GM18519 (cell line): ENCODE measurements around the gene SYPL1.

Experiments
- ATAC-seq: cut with Tn5 transposase; IDR thresholded peaks from one replicate; pipeline ENCODE4 v1.9.1; 2021; ENCODE audit warnings: mild to moderate bottlenecking, moderate library complexity; ENCODE audit not compliant: unreplicated experiment, low FRiP score

SYPL1 gene

DNA sequence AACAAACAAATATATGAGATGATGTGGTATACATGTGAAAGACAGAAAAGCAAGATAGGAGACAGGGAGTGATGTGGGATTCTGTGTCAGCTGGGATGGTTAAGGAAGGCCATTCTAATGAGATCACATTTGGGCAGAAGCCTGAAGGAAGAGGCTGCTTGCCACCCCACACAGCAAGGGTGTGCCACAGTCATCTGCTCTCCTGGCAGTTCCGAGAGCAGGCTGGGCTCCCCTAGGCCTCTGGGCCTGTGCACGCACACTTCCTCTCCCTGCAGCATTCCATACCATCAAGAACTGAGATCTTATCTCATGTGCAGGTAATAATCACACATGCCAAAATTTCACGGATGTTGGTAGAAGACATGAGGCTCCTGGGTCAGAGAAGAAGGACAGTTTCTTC lies 43.1 kb downstream of the SYPL1 start:
- ATAC-seq, result no peak

GRCh38 chr7:106068538-106068961 lies 43.6 kb downstream of the SYPL1 start:
- ATAC-seq, result no peak

GRCh38 chr7:106067678-106068077 lies 44.4 kb downstream of the SYPL1 start:
- ATAC-seq, result no peak

- no peak for ATAC-seq
These were observed 46.3 kb downstream of the SYPL1 start for GRCh38 chr7:106065575-106066500.

DNA sequence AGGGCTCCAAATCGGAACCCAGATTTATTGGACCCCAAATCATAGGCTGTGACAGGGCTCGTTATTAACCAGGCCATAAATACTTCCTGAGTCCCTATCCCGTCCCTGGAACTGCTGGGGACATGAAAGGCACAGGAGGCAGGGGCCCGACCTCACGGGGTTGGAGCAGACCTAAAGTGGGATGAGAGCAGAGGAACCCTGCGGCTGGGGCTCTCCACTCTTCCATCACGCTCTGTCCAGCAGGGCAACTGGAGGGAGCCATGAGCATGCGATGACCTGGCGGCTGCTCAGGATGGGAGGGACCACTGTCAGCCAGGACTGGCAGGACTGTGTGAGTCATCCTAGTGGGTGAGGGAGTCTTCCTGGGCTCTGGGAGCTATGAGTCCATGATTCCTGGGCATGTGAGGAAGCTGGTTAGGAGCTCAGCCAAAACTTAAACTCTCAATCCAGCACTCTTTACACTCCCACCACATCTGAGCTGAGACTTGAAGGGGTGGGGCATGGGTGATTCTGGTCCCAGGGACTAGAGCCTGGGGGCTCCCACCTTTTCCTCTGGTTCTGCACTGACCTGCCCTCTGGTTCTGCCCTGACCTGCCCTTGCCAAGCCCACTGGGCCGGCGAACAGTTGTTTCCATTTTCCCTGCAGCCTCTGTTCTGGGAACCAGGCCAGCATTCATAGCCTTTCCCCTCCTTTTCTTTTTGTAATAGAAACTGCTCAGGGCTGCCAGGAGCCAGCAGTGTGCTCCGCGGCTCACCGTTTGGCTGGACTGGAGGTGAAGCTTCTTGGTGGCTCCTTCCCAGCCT lies 47.1 kb downstream of the SYPL1 start:
- ATAC-seq, result no peak

DNA sequence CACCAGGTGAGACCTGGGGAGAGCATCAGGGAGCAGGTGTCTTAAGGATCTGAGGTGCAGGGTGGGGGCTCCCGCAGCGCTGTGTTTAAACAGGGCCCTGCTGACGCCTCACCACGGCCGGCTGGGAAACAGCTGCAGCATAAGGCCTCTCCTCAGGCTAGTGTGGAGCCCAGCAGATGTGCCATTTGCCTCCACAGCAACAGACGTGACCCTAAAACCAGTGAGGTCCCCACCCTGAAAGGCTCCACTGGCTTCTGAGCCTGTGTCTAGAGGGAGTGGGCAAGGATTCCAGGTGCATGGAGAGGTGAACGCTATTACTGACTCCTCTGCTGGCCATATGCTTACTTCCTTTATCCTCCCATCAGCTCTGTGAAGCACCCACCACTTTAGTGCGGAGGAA lies 47.8 kb downstream of the SYPL1 start:
- no peak for ATAC-seq

- ATAC-seq, result no peak
These were observed 48.4 kb downstream of the SYPL1 start for GRCh38 chr7:106063692-106064091.

DNA sequence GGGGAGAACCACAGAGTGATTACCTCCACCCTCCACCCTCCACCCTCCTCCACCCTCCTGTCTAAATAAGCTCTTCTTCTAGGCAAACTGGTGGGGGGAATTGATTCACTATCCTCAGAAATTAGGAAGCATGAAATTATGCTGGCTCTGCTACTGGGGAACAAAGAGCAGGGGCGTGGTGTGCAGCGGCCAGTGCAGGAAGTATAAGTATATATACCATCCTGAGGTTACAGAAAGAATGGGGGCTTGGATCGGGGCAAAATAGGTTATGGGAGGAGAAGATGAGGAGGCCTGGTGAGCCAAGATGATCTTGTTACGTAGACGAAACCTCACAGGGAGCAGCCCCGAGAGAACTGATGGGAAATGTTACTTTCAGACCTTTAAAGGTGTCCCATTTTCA lies 49.1 kb downstream of the SYPL1 start:
- no peak for ATAC-seq

GRCh38 chr7:106062521-106062931 lies 49.6 kb downstream of the SYPL1 start:
- no peak for ATAC-seq

- no peak for ATAC-seq
These were observed 50.1 kb downstream of the SYPL1 start for GRCh38 chr7:106062006-106062405.

- no peak for ATAC-seq
These were observed 50.7 kb downstream of the SYPL1 start for GRCh38 chr7:106061301-106061979.

DNA sequence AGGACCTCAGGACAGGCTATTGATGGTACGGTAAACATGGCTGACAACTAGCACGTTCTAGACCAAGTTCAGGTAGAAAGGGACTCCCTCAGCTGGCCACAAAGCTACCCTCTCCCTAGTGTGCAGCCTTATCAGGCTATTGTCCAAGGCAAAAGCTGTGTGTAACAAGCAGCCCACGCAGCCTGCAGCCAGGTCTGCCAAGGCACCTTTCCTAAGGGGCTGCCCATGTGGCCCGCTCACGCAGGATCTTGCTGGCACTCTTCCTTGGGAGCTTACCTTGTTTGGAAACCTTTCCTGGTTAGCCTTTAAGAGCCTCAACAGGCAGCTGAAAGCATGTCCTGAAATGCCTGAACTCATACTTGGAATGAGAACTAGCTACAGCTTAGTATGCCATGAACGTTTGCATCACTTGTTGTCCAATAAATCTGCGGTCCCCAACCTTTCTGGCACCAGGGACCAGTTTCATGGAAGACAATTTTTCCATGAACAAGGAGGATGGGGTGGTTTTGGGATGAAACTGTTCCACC lies 51.7 kb downstream of the SYPL1 start:
- no peak for ATAC-seq

- ATAC-seq, result no peak
These were observed 52.6 kb downstream of the SYPL1 start for GRCh38 chr7:106059556-106059955.

GRCh38 chr7:106058928-106059324 lies 53.2 kb downstream of the SYPL1 start:
- no peak for ATAC-seq

GRCh38 chr7:106057962-106058927 lies 53.9 kb downstream of the SYPL1 start:
- ATAC-seq, result peak; percentile 31

DNA sequence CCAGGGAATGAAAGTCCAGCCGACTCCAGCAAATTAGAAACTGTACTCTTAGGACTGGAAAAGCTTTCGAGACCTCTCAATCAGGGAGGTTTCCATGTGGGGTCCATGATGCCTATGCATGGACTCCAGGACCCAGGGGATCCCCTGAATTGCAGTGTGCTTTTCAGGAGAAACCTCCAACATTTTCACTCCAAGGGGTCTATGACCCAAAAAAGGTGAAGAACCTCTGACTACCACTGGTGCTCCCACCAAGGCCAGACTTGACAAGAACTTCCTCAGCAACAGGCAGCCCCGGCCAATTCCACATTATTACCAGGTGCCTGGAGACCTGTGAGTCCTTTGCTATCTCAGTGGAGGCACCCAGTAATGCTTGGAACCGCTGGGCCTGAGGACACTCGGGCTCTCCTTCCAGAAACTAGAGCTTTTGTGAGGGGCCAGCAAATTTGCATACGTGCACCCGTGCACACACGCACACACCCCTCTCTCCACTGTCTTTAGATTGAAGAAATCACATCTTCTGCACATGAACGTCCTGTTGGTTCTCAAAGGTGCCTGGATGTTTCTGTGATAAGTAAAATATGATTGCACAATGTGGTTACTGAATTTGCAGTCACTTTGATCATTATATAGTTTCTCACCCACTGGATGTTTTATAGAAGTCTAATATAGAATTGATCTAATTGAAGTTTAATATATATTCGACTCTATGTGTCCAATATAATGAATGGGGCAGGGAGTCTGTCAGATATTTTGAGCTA lies 54.7 kb downstream of the SYPL1 start:
- ATAC-seq, result no peak

GRCh38 chr7:106056513-106057203 lies 55.5 kb downstream of the SYPL1 start:
- ATAC-seq, result peak; percentile 30

DNA sequence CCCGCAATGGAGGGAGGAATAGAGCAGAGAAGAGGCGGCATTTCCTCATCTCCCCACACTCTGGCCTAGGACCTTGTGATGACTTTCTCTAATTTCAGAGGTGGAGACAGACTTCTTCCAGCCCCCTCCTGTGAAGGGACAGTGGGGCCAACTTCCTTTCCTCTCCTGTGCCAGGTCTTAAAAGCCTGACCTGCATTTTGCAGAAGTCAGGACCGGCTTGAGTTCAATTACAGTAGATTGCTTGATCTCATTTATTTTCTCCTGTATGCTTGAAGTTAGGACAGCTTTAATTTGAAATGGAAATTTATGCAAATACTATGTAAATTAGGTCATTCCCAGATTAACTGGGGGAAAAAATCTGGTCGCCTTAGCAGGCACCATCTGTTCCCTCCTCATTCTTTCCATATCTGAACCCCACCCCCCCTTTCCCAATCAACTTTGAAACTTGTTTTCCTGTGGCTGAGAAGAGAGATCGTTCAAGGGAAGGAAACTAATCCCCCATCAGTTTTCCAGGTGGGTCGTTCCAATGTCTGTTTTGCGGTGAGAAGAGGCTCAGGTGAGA lies 57.1 kb downstream of the SYPL1 start:
- ATAC-seq, result no peak
